ENCODE results near the gene ANTKMT. TPM values are rescaled to one million over a fixed set of nuclear protein-coding genes. Genes with fewer than 3 reads are reported as not detected.

Gene ANTKMT
- total RNA-seq, 1 experiment from 2014 or later = 42.3 TPM

GRCh38 chr16:695355-696089 is 25.4 kb upstream of the ANTKMT start:
- no peak for DNase-seq (ENCODE audit: low read depth)

- no peak for DNase-seq (ENCODE audit: low read depth)
Measured at GRCh38 chr16:698911-699671, 21.9 kb upstream of the ANTKMT start.

- DNase-seq (ENCODE audit: low read depth) = no peak
Measured at GRCh38 chr16:700684-701584, 20.0 kb upstream of the ANTKMT start.

DNA sequence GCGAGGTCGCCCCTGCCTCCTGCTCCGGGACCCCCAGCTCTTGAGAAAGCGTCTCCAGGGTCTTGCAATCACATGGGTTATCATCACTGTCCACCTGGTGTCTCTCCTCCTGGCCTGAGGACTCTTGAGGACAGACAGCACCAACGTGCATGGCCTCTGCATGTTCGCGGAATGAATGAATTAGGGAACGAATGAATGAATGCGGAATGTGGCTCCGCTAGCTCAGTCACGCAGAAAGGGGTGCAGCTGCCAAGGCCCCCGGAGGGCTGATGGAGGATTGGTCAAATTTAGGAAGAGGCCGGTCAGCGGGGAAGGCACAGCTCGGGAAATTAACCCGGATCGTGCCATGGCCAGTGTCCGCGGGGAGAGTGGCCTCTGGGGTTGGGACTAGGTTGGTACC is 18.6 kb upstream of the ANTKMT start:
- DNase-seq (ENCODE audit: low read depth) = no peak

GRCh38 chr16:703406-703805 is 17.5 kb upstream of the ANTKMT start:
- no peak for DNase-seq (ENCODE audit: low read depth)

DNA sequence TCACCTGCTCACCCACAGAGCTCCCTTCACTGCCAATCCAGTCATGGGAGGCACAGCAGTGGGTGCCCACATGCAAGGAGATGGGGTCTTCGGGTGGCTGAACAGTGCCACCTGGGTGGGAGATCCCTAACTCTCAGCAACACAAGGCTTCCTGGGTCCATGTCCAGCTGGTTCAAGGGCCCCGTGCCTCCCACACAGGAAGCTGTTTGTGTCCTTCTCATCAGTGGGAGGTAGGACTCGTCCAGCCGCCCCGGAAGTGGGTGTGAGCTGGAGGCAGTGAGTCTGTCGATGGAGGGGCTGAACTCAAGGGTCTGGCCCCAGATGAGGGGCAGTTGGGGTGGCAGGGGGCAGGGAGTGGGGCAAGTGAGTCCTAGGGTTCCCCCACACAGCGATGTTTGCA is 16.9 kb upstream of the ANTKMT start:
- DNase-seq (ENCODE audit: low read depth) = no peak

DNA sequence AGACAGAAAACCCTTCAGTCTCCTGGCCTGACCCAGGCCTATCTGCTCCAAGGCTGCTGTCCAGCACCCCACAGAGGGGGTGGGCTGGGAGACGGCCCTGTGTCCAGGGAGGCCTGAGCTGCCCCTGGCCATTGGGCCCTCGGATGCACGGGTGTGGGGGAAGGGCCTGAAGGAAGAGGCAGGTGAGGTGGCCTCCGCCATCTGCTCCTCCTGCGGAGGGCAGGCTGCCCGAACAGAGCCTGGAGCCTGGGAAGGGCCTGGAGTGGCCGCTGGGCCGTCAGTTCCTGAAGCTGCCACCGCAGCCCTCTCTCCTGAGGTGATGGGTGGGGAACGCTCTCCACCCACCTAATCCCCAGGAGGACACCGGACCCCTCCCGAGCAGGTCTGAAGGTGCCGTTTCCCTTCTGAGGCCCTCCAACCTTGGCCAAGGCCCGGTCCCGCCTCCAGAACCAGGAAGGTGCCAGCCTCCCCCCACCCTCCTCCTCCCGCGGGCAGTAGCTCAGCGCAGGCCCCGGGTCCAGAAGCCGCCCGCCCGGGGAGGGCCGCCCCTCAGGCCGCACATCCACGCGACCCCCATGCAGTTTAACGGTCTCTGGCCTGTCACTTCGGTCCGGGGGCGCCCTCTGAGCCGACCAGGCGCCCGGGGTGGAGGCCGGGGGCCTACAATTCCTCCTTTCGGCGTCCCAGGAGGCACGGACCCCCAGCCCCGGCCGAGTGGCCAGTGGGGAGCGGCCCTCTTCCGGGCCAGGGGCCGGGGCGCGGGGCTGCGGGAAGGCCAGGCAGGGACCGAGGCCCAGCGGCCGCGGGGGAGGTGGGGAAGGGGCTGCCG is 16.2 kb upstream of the ANTKMT start:
- DNase-seq (ENCODE audit: low read depth) = no peak

DNA sequence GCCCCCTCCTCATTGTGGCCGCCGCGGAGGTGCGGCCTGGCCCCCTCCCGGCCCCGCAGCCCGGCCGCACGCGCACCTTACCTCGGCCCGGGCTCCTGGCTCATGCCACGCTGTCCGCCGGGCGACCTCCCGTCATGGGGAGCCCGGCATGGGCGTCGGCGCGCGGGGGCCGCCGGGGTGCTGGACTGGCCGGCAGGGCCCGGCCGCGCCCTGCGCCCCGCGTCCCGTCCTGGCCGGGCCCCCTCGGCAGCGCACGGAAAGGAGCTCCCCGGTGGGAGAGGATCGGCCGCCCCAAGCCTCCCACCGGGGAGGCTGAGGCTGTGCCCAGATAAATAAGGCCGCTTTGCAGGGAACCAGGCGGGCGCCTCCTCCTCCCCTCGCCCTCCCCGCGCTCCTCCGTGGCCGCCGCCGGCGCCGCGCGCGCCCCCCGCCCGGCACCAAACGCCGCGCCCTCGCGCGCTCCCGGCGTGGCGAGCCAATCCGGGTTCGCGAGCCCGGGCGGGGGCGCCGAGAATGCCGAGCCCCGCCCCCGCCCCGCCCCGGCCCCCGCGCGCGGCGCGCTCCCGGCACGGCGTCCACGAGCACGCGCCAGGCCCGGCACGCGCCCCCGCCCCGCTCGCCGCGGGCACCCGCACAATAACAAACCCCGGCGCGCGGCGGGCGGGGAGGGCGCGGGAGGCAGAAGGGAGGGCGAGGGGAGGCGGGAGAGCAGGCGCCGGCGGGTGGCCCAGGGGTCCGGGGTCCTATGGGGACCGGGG is 15.3 kb upstream of the ANTKMT start, which contains the start of gene FBXL16:
TSS of gene FBXL16 (minus strand) at position 371 of the 758 bp plus-strand sequence. CDS start 8,396 bp downstream, outside the sequence.
- DNase-seq (ENCODE audit: low read depth) = no peak

GRCh38 chr16:706189-707061 is 14.5 kb upstream of the ANTKMT start:
- no peak for DNase-seq (ENCODE audit: low read depth)

DNA sequence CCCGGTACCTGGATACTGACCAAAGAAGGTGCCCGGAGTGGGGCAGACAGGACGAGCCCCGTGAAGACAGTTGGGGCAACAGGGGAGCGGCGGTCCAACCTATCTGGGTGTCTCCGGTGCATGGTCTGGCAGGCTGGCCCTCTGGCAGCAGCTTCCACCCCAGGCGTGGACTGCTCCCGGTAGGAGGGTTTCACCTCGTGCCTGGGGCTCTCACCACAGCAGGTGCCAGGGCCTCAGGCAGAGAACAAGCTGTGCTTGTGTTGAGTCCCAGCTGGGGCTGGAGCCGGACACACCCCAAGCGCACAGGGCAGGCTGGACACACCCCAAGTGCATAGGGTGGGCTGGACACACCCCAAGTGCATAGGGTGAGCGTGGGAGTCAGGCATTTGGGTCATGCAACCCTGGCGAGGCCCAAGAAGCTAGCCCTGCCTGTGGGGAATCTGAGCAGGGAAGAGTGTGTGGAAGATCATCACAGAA is 13.8 kb upstream of the ANTKMT start:
- DNase-seq (ENCODE audit: low read depth) = no peak

- no peak for DNase-seq (ENCODE audit: low read depth)
Measured at GRCh38 chr16:708019-708418, 12.9 kb upstream of the ANTKMT start.

DNA sequence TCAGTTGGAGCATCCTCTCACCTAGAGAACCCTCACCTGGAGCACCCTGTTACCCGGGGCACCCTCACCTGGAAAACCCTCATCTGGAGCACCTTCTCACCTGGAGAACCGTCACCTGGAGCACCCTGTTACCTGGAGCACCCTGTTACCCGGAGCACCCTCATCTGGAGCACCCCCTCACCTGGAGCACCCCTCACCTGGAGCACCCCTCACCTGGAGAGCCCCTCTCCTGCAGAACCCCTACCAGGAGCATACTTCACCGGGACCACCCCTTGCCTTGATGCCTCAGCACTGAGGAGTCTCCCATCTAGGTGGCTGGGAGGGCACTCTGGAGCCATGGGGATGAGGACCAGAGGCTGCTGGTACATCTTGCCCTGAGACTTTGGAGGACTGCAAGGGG is 12.0 kb upstream of the ANTKMT start:
- no peak for DNase-seq (ENCODE audit: low read depth)

- peak; percentile 86 for DNase-seq (ENCODE audit: low read depth)
Measured at GRCh38 chr16:709566-710499, 11.1 kb upstream of the ANTKMT start.

GRCh38 chr16:710500-711075 is 10.4 kb upstream of the ANTKMT start:
- no peak for DNase-seq (ENCODE audit: low read depth)

DNA sequence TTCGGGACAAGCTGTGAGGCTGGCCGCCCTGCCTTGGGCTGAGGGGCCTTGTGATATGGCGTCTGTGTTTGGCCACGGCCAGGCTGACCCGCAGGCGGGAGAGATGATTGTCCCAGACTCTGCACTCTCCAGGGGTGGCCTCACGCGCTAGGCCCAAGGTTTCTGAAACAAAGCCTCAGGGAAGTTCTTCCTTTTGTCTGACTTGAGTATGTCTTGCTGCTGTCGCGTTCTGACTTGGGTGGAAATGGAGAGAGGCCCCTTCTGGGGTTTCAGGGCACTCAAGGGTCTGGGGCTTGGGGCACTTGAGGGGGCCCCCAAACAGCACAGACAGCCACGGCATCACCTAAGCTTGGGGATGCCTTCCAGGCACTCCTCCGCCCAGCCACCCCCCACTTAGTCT is 9.9 kb upstream of the ANTKMT start:
- no peak for DNase-seq (ENCODE audit: low read depth)

- peak; percentile 67 for DNase-seq (ENCODE audit: low read depth)
Measured at GRCh38 chr16:711548-712320, 9.2 kb upstream of the ANTKMT start.
